Nephron progenitor cell (in vitro differentiated cells): ENCODE results near the gene MORF4L1.

Experiments
- DNase-seq: peaks from one replicate; pipeline ENCODE4 v3.0.0; 2021
- H3K27ac Mint-ChIP-seq: 2 replicates; pipeline ENCODE4 v1.8.0; 2021; ENCODE audit warnings: mild to moderate bottlenecking, moderate library complexity, mixed read lengths
- H3K27me3 Mint-ChIP-seq: 2 replicates; pipeline ENCODE4 v1.8.0; 2021; ENCODE audit warnings: mild to moderate bottlenecking, low read depth, mixed read lengths; ENCODE audit not compliant: poor library complexity
- H3K36me3 Mint-ChIP-seq: 2 replicates; pipeline ENCODE4 v1.8.0; 2021; ENCODE audit warnings: low read depth, mixed read lengths
- H3K4me1 Mint-ChIP-seq: 2 replicates; pipeline ENCODE4 v1.8.0; 2021; ENCODE audit warnings: mixed read lengths
- H3K4me3 Mint-ChIP-seq: 2 replicates; pipeline ENCODE4 v1.8.0; 2021; ENCODE audit warnings: mild to moderate bottlenecking, moderate library complexity, mixed read lengths
- H3K9me3 Mint-ChIP-seq: 2 replicates; pipeline ENCODE4 v1.8.0; 2021; ENCODE audit warnings: mild to moderate bottlenecking, moderate library complexity, mixed read lengths
- CTCF ChIP-seq: fragments of 200-600 bp; sonication (generic); IDR thresholded peaks from 2 replicates; pipeline ENCODE4 v1.5.0; 2021; ENCODE audit warnings: antibody characterized with exemption

The MORF4L1 gene

DNA sequence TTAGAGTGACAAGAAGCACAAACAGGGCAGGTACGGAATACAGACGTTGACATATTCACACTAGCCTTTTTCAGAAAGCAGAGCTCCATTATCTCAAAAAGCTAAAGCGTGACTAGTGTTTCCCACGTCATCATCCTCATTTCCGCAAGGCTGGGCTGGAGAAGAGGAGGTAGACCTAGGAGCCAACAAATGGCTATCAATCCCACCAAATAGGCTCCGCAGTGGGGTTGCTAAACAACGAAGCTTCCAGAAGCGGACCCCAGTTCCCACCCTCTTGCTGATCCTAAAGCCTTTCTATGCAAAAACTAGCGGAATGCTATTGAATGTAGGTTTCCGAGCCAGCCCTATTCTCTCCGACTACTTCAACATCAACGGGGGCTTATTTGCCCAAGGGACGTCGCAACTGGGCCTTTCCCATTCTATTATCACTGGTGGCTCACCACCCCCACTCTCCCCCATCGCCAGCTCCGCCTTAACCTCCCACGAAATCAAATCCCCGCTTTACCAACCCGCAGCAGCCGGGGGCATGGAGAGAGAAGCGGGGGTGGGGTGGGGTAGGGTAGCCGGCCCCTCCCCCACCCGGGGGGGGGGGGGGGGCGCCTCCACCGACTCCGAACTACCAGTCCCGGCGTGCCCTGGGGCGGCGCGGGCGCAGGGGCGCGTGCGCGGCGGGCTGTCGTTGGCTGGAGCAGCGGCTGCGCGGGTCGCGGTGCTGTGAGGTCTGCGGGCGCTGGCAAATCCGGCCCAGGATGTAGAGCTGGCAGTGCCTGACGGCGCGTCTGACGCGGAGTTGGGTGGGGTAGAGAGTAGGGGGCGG lies at the start of gene MORF4L1:
TSS of gene MORF4L1 (plus strand) at position 736 of the 817 bp plus-strand sequence. CDS start 128 bp downstream, outside the sequence.
- Mint-ChIP-seq H3K9me3 (no peaks in the 10 kb centered on the region), H3K27me3 (peaks cover 3% of the 10 kb centered on the region), H3K4me1 (peaks cover 48% of the 10 kb centered on the region), H3K36me3 (peaks cover 20% of the 10 kb centered on the region), H3K4me3 (peak within 1 kb of the TSS; percentile 98), H3K27ac (peak within 1 kb of the TSS; percentile 100)
- TF ChIP-seq CTCF = no peak
- peak; percentile 96 for DNase-seq

DNA sequence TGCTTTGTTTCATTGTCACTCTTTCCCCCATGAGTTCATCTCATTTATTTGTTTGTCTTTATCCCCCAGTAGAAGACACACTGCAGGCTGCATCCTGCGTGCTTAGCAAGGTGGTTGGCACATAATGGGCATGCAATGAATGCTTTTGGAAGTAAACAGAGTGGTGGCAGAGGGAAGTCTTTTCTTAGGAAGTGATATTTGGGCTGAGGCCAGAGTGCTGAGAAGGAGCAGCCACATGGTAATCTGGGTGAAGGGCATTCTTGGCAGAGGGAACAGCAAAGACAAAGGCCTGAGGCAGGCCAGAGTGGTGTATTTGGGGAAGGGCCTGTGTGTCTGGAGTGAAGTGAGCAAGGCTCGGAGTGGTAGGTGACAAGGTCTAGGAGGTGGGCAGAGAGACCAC lies 43.8 kb upstream of the MORF4L1 start:
- H3K9me3 Mint-ChIP-seq = no peaks in the 10 kb centered on the region
- no peak for TF ChIP-seq CTCF
- peaks cover 9% of the 10 kb centered on the region for H3K27me3 Mint-ChIP-seq
- DNase-seq = no peak
- H3K36me3 Mint-ChIP-seq = no peaks in the 10 kb centered on the region
- H3K27ac Mint-ChIP-seq = no peak overlapping the region
- no peak overlapping the region for H3K4me3 Mint-ChIP-seq
- peaks cover 15% of the 10 kb centered on the region for H3K4me1 Mint-ChIP-seq

DNA sequence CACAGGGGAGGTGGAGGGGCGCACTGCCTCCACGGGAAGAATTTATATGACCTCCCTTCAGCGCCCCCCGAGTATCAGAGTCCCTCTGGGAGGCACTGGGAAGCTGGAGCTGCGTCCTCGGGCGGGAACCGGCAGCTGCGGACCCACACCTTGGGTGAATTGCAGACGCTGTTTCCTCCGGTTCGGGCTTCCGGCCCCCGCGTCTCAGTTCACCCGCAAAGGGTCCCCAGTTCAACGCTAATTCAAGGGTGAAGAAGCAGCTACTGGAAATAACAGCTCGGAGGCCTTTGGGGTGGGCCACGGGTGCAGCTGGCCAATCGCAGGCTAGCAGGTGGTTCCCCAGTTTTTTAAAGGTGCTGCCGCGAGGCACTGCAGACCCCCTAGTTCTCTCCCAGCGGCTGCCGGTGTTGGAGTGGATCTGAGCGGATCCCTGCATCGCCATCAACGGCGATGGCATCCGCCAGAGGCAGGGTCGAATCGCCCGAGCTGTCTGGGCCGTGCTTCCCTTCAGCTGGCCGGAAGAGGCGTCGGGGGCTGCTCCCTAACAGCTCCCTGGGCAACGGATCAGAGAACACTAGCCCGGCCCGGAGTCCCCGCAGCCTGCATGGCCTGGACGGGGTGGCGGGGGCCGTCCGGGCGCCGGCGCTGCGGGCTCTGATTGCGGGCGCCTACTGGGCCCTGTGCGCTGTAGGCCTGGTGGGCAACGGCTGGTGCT lies 42.0 kb upstream of the MORF4L1 start:
- Mint-ChIP-seq H3K9me3 (no peaks in the 10 kb centered on the region), H3K4me1 (peaks cover 10% of the 10 kb centered on the region), H3K27ac (no peak overlapping the region), H3K4me3 (no peak overlapping the region), H3K27me3 (peaks cover 9% of the 10 kb centered on the region), H3K36me3 (no peaks in the 10 kb centered on the region)
- DNase-seq = no peak
- no peak for TF ChIP-seq CTCF

GRCh38 chr15:78831229-78832207 lies 41.2 kb upstream of the MORF4L1 start:
- peak overlapping the region; percentile 84 for H3K27ac Mint-ChIP-seq

More at GRCh38 chr15:78831229-78832207, 41.2 kb upstream of the MORF4L1 start:
- Mint-ChIP-seq H3K4me3 (no peak overlapping the region), H3K36me3 (no peaks in the 10 kb centered on the region), H3K27me3 (peaks cover 13% of the 10 kb centered on the region), H3K9me3 (no peaks in the 10 kb centered on the region), H3K4me1 (peaks cover 6% of the 10 kb centered on the region)
- DNase-seq = no peak
- no peak for TF ChIP-seq CTCF
